Hepatocyte (in vitro differentiated cells): ENCODE measurements around the gene RCCD1.

Experiments used
- CTCF ChIP-seq: fragments of 200-600 bp; sonication (generic); IDR thresholded peaks from 2 replicates; pipeline ENCODE4 v1.5.1; 2016; ENCODE audit warnings: antibody characterized with exemption, mild to moderate bottlenecking; ENCODE audit not compliant: poor library complexity
- EZH2phosphoT487 ChIP-seq: fragments of 200-600 bp; sonication (generic); IDR thresholded peaks from one replicate; pipeline ENCODE4 v1.6.1; 2018; ENCODE audit warnings: antibody characterized with exemption, mild to moderate bottlenecking, low read depth, moderate library complexity; ENCODE audit not compliant: unreplicated experiment, severe bottlenecking

GRCh38 chr15:90957791-90958190, 3.1 kb downstream of the RCCD1 start:
- TF ChIP-seq CTCF (no peak), EZH2phosphoT487 (no peak)
